D721Med (cell line): ENCODE data around the gene CAPG.

Experiments
- DNase-seq: peaks from one replicate; pipeline ENCODE4 v3.0.0; 2011; ENCODE audit warnings: low spot score; ENCODE audit not compliant: insufficient read length
- FAIRE-seq: peaks from 2 replicates; lab custom pipeline; 2011; peaks lifted over from hg19 to GRCh38; lab: Jason Lieb, UNC
- CTCF ChIP-seq: IDR thresholded peaks from 2 replicates; pipeline ENCODE4 v1.5.1; 2012; ENCODE audit warnings: mild to moderate bottlenecking, control low read depth; ENCODE audit not compliant: insufficient read depth; ENCODE audit errors: missing control alignments

CAPG gene

GRCh38 chr2:85353876-85354285 is 56.3 kb downstream of the CAPG start:
- DNase-seq (no peak), FAIRE-seq (no peak)

GRCh38 chr2:85347599-85347998 is 62.6 kb downstream of the CAPG start:
- DNase-seq (no peak), FAIRE-seq (no peak)
- no peak for TF ChIP-seq CTCF

More at GRCh38 chr2:85353876-85354285, 56.3 kb downstream of the CAPG start:
- no peak for TF ChIP-seq CTCF
